Measurements from ENCODE around the gene IL10RA. TPM values are rescaled to one million over a fixed set of nuclear protein-coding genes. Genes with fewer than 3 reads are reported as not detected.

IL10RA gene
- total RNA-seq, 4 donors from 2014 or later, result 2.9 to 7.2 (median 4.4) TPM

DNA sequence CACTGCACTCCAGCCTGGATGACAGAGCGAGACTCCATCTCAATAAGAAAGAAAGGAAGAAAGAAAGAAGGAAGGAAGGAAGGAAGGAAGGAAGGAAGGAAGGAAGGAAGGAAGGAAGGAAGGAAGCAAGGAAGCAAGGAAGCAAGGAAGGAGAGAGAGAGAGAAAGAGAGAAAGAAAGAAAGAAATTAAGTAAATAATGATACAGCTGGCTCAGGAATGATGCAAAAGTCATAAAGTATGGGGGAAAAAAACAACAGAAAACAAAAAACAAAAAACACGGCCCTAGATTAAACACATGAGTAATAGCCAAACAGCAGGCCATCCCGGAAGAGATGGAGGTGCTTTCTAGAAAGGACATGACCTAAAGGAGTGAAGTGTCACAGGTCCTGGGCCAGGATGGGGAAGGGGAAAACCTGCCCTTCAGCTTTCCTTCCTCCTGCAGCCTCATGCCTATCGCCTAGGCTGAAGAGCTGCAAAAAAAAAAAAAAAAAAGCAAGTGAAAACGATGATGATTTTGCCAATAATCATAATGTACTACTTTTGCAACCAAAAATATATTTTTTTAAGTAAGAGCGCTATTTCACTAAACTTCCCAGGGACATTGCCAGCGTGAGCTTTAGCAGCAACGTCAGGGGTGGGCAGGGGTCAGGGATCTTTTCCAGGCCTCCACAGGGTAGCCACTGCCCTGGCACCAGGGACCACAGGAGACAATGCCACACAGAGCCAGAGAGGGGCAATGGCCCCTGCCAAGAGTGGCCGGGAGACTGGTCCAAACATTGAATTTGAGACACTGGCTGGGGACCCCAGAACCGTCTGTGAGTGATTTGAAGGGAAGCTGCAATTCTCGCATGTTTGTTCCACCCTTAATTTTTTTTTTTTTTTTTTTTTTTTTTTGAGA lies 62.5 kb downstream of the IL10RA start:
- no peaks in the 10 kb centered on the region for H3K9me3 ChIP-seq
- peaks cover 20% of the 10 kb centered on the region for H3K4me1 ChIP-seq
- WGBS, result 63% methylated on average over 11 of the region's 11 CpGs
- peak in 1 of 2 donors; percentile 34 for DNase-seq (ENCODE audit: low spot score in 2 of 2)
- no peak overlapping the region for H3K27ac ChIP-seq
- no peak for TF ChIP-seq POLR2A (IDR thresholded peaks at IDR 0.05)
- TF ChIP-seq, protein P1, sequence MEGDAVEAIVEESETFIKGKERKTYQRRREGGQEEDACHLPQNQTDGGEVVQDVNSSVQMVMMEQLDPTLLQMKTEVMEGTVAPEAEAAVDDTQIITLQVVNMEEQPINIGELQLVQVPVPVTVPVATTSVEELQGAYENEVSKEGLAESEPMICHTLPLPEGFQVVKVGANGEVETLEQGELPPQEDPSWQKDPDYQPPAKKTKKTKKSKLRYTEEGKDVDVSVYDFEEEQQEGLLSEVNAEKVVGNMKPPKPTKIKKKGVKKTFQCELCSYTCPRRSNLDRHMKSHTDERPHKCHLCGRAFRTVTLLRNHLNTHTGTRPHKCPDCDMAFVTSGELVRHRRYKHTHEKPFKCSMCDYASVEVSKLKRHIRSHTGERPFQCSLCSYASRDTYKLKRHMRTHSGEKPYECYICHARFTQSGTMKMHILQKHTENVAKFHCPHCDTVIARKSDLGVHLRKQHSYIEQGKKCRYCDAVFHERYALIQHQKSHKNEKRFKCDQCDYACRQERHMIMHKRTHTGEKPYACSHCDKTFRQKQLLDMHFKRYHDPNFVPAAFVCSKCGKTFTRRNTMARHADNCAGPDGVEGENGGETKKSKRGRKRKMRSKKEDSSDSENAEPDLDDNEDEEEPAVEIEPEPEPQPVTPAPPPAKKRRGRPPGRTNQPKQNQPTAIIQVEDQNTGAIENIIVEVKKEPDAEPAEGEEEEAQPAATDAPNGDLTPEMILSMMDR (IDR thresholded peaks at IDR 0.05), result no peak
- TF ChIP-seq EP300 (IDR thresholded peaks at IDR 0.05), result no peak
- no peak for TF ChIP-seq POLR2AphosphoS5 (IDR thresholded peaks at IDR 0.05)
- H3K4me3 ChIP-seq, result no peak overlapping the region
- no peaks in the 10 kb centered on the region for H3K36me3 ChIP-seq
- H3K27me3 ChIP-seq, result no peaks in the 10 kb centered on the region

DNA sequence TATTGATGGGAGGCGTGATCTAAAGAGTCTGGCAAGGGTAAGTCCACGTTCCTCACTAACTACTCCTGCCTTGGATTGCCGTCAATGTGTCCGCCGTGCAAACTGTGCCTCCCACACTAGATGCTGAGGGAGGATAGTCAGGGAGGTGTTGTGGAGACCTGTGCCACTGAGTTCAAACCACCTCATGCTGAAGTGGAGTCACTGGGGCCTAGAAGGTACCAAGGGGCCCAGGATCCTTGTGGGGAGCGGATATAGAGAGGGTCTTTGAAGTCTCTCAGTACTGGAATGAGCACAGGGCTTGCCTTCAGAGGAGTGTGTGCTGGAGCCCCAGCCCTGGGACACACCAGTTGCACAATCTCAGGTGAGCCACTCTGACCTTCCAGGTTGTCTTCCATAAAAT lies 63.6 kb downstream of the IL10RA start:
- Histone ChIP-seq H3K36me3 (no peaks in the 10 kb centered on the region), H3K27ac (no peak overlapping the region), H3K4me3 (no peak overlapping the region), H3K4me1 (peaks cover 19% of the 10 kb centered on the region), H3K27me3 (no peaks in the 10 kb centered on the region), H3K9me3 (no peaks in the 10 kb centered on the region)
- WGBS, result 91% methylated on average over 6 of the region's 6 CpGs
- TF ChIP-seq, protein P1 (IDR thresholded peaks at IDR 0.05), result no peak
- TF ChIP-seq EP300 (IDR thresholded peaks at IDR 0.05), result no peak
- TF ChIP-seq POLR2AphosphoS5 (IDR thresholded peaks at IDR 0.05), result no peak
- no peak for TF ChIP-seq POLR2A (IDR thresholded peaks at IDR 0.05)
- peak in 1 of 2 donors; percentile 34 for DNase-seq (ENCODE audit: low spot score in 2 of 2)

DNA sequence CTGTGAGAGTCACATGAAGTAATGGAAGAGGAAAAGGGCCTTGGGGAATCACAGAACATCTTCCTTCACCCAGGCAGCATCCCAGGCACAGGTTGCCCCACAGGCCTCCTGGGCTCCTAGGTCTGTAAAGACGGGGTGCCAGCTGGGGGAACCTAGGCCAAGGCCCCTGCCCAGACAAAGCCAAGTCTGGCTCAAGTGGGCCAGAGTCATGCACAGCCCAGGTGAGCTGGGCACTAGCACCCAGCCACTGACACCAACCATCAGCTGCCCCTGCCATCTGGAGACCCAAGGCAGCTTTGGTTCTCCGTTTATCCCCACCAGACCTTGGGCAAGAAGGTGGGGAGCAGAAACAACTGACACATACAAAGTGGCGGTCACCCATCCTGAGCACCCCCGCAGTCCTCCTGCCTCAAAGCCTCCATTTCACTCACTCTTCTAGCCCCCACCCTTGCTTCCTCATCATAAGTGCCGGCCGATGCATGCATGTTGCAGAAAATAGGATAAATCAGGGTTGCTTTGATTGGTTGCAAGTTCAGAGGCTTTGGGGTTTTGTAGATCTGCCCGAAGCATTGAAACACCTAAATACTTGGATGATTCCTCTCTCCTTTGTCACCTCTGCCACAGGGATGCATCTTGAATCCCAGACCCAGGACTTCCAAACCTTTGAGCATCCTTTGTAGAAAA lies 64.2 kb downstream of the IL10RA start:
- TF ChIP-seq, protein P1 (IDR thresholded peaks at IDR 0.05), result no peak
- TF ChIP-seq POLR2AphosphoS5 (IDR thresholded peaks at IDR 0.05) (no peak), POLR2A (IDR thresholded peaks at IDR 0.05) (no peak)
- Histone ChIP-seq H3K4me1 (peaks cover 13% of the 10 kb centered on the region), H3K36me3 (no peaks in the 10 kb centered on the region), H3K9me3 (no peaks in the 10 kb centered on the region), H3K27me3 (no peaks in the 10 kb centered on the region), H3K4me3 (no peak overlapping the region), H3K27ac (no peak overlapping the region)
- 92% methylated on average over 6 of the region's 7 CpGs for whole genome bisulfite sequencing
- peak in 1 of 2 donors; percentile 40 for DNase-seq (ENCODE audit: low spot score in 2 of 2)

Other genes with a start within 250 kb of the IL10RA start
- under 1 TPM in 3 of 4 donors, not detected in 1; 0.11 to 0.24 (median 0.21) TPM for gene DSCAML1, start 189.2 kb upstream of the IL10RA start, total RNA-seq
- not detected for gene FXYD2, start 161.7 kb upstream of the IL10RA start, total RNA-seq
- gene FXYD6, start 109.7 kb upstream of the IL10RA start, total RNA-seq, result 10 to 100 TPM in 2 of 4 donors, 1 to 10 TPM in 2; 4.8 to 15.9 (median 9.5) TPM
- 10 to 100 TPM; 24.7 to 92.0 (median 73.1) TPM for gene TMPRSS13, start 57.0 kb upstream of the IL10RA start, total RNA-seq
- 10 to 100 TPM in 1 of 4 donors, 1 to 10 TPM in 3; 1.6 to 17.0 (median 2.4) TPM for gene TMPRSS4, start 90.7 kb downstream of the IL10RA start, total RNA-seq
- gene SMIM35, start 100.6 kb downstream of the IL10RA start, total RNA-seq, result not detected
- gene SCN4B, start 166.4 kb downstream of the IL10RA start, total RNA-seq, result 1 to 10 TPM; 1.5 to 1.8 (median 1.5) TPM
- under 1 TPM in 2 of 4 donors, not detected in 2; 0.08 to 0.21 TPM for gene SCN2B, start 190.2 kb downstream of the IL10RA start, total RNA-seq
- gene JAML, start 238.6 kb downstream of the IL10RA start, total RNA-seq, result 1 to 10 TPM in 3 of 4 donors, not detected in 1; 1.1 to 4.9 (median 2.1) TPM